ENCODE results near the gene TMEFF1.
"Not testable (repeated sequence)": the region's sequence is repeated elsewhere in the genome, so short reads cannot be mapped to it uniquely, and the experiment has no call there.

Gene TMEFF1, protein sequence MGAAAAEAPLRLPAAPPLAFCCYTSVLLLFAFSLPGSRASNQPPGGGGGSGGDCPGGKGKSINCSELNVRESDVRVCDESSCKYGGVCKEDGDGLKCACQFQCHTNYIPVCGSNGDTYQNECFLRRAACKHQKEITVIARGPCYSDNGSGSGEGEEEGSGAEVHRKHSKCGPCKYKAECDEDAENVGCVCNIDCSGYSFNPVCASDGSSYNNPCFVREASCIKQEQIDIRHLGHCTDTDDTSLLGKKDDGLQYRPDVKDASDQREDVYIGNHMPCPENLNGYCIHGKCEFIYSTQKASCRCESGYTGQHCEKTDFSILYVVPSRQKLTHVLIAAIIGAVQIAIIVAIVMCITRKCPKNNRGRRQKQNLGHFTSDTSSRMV

DNA sequence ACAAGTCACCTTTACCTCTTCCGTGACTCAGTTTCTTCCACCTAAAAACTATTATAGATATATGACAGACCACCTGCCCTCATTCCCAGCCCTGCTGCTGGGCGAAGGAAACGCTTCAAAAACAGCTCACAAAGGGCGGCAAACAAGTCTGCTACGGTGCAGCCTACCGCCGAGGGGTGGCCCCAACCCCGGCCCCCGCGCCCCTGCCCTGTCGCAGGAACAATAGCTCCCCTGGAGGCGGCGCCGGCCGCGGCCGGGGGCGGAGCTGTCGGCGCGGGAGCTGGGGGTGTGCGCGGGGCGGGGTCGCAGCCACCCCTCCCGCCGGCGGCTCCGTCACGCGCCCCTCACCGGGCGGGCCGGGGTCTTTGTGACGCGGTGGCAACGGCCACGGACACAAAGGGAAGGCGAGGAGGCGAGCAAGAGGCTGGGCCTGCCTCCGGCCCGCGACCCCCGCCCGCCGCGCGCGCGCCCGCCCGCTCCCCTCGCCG lies at the start of gene TMEFF1:
Gene TMEFF1 (plus strand): TSS at position 362 of the 488 bp plus-strand sequence. CDS start 396 bp downstream, outside the sequence.
- peak; percentile 22 for DNase-seq

DNA sequence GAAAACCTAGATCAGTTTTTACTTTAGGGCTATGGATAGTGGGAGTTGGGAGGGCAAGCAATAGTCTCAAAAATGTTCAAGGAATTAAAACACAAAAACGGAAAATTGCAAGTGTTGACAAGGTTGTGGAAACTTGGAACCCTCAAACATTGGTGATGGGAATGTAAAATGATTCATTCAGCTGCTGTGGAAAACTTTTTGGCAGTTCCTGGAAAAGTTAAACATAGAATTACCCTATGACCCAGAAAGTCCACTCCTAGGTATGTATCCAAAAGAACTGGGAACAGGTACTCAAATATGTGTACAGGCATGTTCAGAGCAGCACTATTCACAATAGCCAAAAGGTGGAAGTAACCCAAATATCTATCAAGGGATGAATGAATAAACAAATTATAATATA lies 47.2 kb upstream of the TMEFF1 start:
- no peak for DNase-seq

DNA sequence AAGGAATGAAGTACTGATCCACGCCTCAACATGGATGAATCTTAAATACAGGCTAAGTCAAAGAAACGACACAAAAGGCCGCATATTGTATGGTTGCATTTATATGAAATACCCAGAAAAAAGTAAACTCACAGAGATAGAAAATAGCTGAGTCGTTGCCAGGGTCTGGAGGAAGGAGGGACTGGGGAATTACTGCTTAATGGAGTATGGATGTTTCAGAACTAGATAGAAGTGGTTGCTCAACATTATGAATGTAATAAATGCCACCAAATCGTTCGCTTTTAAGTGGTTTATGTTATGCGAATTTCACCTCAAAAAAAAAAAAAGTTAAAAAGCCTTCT lies 46.8 kb upstream of the TMEFF1 start:
- DNase-seq, result no peak

DNA sequence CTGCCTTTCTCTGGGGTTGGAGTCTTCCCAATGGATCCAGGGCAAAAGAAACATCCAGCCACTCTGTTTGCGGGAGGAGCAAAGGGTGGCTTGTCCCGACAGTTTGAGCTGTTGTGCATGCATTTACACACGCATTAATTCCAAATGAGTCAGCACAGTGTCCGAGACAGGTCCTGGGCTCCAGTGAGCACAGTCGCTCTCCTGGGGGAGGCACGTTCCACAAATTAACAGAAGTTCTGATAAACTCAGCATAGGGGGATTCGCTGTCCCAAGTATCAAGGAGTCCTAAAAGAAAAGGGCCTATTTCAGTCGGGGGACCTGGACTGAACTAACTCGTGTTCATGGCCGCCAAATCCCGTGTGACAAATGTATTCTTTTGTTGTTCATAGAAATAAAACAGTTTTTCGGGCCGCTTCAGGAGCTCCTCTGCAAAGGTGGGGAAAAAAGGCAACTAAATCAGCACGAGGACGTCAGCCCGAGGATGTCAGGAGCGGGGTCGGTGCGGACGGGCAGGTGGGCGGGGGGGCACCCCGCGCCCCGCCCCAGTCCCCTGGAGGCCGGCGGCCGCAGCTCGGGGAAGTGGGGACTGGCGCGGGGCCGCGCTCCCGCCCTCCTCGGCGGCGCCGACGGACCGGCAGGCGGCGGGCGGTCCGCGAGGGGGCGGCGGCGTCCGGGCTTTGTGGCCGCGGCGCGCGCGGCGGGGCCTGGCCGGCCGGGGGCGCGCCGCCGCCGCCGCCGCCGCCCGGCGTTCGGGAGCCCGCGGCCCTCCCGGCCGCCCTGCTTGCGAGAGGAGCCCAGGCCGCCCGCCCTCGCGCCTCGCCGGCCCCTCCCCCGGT lies 46.2 kb upstream of the TMEFF1 start, which contains the start of gene MSANTD3:
Gene MSANTD3 (plus strand): TSS at position 614 of the 836 bp plus-strand sequence. CDS start 14,796 bp downstream, outside the sequence.
- DNase-seq, result peak; percentile 65

DNA sequence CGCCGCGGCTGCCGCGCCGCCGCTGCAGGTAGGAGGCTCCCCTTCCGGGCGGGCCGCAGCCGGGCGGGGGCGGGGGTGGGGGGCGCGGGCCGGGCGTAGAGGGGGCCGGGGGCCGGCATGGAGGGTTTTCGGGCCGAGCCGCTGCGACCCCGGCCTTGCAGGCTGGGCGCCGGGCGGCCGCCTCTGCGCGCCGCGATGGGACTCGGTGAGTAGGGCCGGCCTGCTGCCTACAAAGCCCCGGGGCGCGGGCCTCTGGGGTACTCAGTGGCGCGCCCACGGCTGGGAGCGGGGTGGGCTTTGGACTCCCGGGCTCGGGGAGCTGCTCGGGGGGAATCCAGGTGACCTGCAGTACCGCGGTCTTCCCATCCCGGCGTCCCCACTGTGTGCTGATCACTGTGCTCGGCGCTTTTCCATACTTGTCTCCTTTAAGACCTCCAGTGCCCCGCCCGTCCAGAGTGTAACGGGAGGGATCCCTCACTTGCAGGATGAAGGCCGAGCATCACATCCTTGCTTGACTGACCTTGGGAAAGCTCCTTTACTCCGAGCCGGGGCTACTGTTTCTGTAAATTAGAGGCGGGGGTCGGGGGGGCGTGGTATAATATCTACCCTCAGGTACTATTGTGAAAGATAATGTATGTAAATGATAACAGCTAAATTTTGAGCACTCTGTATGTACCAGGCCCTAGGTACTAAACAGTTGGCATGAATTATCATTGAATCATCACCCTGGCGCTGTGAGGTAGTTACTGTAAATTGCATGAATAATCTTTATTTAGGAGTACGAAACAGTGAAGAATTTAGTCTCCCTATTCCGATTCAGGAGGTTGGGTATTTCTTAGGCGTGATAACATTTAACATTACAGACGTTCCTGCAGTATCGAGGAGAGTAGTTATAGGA lies 45.3 kb upstream of the TMEFF1 start:
- peak; percentile 7 for DNase-seq

DNA sequence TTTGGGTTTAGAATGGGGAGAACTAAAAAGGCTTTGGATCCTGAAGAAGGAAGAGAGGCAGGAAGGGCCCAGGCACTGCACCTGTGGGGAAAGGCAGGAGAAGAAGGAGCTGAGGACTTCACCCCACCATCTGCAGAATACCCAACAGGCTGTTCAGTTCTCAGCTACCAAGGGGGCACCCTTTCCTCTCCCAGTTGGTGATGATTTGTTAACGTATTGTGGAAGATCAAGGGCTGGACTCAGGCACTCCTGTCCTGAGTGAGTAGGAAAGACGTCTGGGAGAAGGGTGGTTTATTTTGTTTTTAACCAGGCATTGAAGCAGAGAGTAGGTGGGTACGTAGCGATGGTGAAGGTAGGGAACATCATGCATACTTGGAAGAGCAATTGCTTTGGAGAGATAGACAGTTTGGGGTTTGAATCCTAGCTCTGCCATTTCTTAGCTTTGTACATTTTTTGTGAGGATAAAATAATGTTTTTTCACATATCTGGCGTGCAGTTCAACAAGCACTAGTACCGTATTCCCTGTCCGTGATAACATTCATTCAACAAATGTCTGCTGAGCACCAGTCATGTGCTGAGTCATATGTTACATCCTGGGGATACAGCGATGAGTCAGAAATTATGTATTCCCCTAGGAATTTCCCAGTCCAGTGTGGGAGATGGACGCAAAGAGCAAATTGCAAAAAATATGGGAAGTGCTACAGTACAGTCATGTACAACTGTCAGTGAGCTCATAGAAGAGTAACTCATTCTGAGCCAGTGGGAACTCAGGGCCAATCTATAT lies 43.9 kb upstream of the TMEFF1 start:
- no peak for DNase-seq

DNA sequence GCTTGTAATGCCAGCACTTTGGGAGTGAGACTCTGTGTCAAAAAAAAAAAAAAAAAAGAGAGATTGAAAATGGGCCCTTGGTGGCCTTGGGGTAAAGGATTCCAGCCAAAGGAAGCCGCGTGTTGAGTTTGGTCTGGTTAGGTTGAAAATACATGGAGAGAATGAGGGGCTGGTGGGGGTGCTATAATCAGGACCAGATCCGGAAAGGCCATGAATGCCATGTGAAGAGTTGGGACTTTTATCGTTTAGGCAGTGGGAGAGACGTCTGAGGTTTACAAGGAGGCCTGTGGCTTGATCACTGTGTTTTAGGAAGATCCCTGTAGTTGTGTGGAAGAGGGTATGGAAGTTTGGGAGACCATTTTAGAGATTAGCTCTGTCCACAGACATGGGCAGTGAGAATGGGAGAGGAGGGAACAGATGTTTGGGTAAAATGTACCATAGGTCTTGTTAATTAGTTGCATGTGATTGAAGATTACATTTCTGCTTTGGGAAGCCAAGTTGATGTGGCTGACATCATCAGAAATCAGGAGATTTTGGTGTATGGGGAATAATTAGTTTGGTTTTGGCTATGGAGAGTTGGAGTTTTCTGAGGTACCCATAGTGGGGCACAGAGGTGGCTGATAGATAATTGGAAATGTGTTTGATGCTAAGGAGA lies 42.5 kb upstream of the TMEFF1 start:
- DNase-seq, result no peak

DNA sequence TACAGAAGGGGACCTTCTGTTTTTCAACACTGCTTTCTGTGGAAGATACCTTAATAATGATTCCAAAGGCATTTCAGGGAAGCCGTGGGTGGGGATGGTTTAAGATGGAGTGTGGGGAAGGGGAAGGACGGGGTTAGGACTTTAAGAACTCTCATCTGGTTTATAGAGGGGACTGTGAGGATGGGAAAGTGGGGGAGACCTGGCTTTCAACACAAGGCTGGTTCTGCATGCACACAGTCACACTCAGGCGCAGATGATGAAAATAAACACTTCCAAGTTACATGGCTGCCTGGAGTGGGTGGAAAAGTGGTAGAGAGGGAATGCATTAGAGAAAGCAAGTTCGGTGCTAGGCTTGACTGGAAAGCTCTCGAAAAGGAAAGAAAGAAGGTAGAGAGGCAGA lies 41.1 kb upstream of the TMEFF1 start:
- no peak for DNase-seq

DNA sequence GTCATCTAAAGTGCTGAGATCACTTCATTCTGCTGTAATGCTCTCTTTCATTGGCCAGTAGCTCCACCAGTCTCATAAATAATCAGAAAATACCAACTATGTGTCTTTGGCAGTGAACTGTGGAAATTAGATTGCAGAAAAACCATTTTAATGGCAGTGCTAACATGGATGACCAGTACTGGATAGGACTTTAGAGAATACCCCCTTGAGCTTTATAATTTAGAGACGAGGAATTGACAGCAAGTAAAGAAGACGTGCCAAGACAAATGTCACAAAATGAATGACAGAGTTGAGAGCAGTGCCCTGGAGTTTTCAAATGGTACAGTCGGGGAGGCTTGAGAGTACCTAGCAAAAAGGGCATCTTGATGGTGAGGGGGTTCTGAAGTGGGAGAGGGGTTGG lies 40.2 kb upstream of the TMEFF1 start:
- DNase-seq, result no peak

DNA sequence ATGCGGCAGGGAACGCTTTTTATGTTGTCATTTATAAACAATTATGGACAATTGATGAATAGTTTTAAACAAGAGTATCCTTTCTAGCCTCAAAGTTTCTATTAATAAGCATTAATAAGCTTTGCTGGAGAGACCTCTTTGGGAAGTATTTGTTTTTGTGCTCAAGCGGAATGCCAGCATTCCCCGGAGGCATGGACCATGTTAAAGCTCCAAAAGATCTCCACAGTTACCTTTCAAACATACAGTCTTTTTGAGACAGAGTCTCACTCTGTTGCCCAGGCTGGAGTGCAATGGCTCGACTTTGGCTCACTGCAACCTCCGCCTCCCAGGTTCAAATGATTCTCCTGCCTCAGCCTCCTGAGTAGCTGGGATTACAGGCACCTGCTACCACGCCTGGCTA lies 36.4 kb upstream of the TMEFF1 start:
- no peak for DNase-seq

DNA sequence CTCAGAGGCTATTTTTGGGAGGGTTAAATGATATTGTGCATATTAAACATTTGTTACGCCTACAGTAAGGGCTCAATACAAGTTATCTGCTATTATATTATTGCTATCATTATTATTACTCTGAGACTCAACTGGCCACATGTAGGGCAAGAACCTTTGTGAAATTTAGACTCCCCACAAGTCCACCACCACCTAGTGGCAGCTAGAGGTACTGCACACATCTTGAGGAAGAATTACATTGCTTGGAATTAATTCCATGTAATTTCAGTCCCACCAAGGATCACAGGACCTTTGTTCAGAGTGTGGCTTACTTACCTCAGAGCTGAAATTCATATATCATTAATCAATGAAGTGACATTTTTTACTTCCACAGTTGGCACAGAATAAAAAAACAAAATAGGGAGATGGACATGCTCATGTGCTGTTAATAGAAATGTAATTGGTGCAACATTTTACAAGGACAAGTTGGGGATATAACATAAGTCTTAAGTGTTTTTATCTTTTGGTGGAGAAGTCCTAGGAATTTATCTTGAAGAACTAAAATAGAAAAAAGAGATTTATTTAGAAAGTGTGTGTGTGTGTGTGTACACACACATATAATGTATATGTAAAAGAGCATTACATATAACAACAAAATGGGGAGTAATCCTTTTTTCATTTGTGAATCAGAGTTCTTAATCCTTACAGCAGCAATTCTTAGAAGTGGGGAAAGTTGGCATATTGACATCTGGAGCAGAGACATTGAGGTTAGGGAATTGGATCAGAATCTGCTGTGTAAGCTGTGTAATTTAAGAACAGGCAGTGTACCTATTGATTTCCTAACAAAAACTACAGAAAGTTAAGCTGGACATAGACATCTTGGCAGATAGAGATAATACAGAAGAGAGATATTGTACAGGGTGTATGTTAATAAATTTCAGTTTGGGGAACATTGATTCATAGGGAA lies 34.8 kb upstream of the TMEFF1 start:
- peak; percentile 69 for DNase-seq

DNA sequence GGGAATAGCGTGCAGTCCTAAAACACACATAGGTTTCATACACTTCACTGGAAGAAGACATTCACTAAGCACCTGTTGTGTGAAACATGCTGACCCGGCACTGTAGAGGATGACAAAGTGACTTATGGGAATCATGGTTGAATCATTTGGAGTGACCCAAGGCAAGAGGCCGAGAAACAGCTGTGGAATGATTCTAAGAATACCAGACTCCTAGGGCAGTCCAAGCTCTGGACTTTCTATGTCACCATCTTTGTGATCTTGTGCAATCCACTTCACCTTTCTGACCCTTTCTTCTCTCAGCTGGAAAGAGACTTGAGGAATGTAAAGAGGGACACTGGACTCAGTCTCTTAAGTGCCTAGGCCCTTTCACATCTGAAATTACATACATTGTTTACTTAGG lies 32.9 kb upstream of the TMEFF1 start:
- DNase-seq, result no peak

DNA sequence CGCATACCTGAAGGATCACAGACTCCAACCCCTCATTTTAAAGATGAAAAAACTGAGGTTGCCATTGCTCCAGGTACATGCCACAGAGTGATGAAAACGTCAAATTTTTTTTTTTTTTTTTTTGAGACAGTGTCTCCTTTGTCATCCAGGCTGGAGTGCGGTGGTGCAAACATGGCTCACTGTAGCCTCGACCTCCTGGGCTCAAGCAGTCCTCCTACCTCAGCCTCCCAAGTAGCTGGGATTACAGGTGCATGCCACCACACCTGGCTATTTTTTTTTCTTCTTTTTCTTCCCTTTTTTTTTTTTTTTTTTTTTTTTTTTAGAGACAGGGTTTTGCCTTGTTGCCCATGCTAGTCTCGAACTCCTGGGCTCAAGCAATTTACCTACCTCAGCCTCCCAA lies 32.5 kb upstream of the TMEFF1 start:
- DNase-seq, result not testable (repeated sequence)

DNA sequence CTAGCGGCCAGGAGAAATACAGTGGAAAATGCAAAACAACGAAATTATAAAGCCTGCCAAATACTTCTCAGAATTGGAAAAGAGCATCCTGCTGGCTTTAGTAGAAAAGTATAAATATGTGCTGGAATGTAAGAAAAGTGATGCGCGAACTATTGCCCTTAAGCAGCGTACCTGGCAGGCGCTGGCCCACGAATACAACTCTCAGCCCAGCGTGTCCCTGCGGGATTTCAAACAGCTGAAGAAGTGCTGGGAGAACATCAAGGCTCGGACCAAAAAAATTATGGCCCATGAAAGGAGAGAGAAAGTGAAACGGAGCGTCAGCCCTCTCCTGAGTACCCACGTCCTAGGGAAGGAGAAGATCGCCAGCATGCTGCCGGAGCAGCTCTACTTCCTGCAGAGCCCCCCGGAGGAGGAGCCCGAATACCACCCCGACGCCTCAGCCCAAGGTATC lies 31.0 kb upstream of the TMEFF1 start:
- no peak for DNase-seq

DNA sequence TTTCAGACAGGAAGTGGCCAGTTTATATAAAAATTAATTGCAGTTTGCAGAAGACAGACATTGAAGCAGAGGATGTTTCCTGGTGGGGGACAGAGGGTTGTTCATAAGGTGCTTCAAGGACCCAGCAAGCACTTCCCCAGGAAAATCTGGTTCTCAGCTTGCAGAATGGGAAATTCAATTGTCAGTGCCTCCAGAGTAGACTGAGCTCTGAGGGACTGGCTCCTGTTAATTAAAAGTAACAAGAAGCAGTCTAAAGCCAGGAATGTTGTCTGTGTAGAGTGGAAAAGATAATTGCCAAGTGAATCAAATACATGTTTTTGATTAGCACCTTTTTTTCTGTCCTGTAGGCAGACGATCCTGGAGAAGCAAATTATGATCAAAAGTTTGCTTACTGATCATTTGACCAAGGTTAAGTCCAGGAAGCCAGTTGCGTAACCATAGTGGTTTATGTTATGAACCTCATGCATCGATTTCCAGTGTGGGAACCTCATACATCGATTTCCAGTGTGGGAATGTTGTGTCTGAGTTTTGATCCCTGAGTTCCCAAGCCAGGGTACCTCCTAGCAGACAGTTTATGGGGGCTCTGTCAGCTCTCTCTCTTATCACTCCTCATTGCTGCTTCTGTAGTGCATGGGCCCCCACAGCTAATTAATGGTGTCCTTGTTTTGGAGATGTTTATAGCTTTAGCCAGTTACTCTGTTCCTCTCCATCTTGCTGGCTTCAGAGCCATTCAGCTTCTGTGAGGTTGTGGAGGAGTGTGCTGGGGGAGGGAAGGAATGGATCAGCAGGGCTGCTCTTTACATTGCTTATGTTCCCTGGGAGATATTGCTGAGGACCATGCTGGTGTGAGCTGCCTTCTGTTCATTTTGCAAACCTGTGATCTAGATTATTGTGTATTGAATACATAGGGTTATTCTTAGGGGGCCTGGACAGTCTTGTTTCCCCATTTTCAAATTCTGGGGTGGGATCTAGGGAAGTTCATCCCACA lies 28.9 kb upstream of the TMEFF1 start:
- no peak for DNase-seq

DNA sequence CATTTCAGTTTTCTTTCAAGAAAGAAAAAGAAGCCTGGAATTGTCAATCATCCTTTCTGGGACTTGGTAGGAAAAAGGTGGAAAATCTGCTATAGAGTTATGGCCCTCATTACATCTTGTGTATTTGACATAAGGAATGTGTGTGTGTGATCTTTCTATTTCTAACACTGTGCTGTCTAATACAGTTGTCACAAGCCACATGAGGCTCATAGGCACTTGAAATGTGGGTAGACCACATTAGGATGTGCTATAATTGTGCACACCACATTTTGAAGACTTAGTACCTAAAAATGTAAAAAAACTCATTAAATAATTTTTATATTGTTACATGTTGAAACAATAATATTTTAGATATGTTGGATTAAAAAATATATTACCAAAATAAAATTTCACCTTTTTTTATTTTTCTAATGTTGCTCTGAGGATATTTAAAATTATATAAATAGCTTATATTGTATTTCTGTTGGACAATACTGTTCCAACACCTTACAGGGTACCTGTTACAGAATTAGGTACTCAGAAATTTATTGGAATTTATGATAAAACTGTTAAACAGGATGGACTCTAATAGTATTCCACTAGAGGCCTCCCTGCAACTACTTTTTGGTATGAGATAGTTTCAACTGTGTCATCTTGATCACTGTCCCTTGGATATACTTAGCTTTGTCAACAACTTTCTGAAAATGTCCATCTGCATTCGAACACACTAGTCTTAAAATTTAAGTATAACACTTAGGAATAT lies 27.6 kb upstream of the TMEFF1 start:
- no peak for DNase-seq

DNA sequence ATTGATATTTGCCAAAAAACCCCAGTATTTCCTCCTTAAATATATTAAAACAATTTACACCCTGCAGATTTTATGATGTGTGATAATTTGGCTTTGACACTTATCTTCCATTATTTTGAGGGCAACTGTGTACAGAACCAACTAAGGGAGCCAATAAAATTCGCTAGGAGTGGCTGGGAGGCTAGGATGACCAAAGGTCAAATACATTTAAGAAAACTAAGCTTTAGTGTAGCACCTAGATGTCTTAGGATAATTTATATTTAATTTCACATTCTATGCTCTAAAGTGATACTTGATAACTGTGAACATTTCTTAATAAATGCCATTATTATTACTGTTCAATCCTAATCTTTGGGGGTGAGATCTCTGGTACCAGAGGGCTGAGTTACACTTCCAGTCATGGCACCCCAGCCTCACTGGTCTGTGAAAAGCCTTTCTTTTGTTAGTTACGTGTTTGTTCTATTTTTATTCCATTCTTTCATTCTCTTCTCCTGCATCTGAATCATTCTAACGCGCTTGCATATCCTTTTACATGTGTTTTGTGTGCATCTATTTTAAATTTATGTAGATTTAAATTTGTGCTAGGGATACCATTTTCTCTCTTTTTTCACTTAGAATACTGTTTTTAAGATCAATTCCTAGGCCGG lies 26.9 kb upstream of the TMEFF1 start:
- no peak for DNase-seq

DNA sequence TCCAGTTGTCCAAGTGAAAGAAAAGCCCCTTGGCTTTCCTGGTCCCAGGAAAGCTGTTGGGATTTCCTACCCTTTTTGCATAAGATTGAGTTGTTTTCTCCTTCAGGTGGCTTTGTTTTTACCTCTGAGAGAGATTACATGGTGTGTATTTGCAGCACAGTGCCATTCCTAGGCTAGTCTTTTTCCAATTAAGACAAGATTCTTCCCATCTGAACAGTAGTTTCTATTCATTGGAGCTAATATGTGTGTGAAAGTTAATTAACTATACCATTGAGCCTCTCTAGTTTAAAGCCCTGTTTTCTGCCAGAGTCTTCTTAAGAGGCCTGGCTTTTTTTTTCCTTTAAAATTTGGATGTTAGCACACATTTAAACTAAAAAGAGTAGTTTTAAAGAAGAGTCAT lies 25.9 kb upstream of the TMEFF1 start:
- no peak for DNase-seq
